ENCODE measurements around the gene TSPAN6. TPM values are rescaled to one million over a fixed set of nuclear protein-coding genes. Genes with fewer than 3 reads are reported as not detected.
A peak's percentile ranks its signal among the peaks of the same experiment; 100 is the strongest.

The TSPAN6 gene
- total RNA-seq, 1 experiment from 2014 or later: 47.4 TPM

- intact Hi-C loops (cut with micrococcal nuclease): no loop called here
- peak overlapping the region; percentile 39; the same call in 1 of the 2 replicates for H3K4me2 ChIP-seq (ENCODE audit: low read length)
- H3F3A ChIP-seq (ENCODE audit: low read length, unreplicated experiment): no peaks in the 10 kb centered on the region
- no peaks in the 10 kb centered on the region for H3K9me3 ChIP-seq (ENCODE audit: low read length)
- DNase-seq (peak; percentile 34), ATAC-seq (no peak)
- H2AFZ ChIP-seq (ENCODE audit: low read length): no peak overlapping the region
- POLR2A ChIA-PET (ENCODE audit: unreplicated experiment): no interaction called here
- H3K9ac ChIP-seq (ENCODE audit: low read length): no peak overlapping the region
- H3K27ac ChIP-seq (ENCODE audit: low read length): no peak overlapping the region
- H3K9me2 ChIP-seq (replicated peaks; ENCODE audit: low read length): no peaks in the 10 kb centered on the region
- H3K36me3 ChIP-seq (ENCODE audit: low read depth, low read length): no peaks in the 10 kb centered on the region
- H3K79me2 ChIP-seq (ENCODE audit: low read length): no peaks in the 10 kb centered on the region
- H4K20me1 ChIP-seq (ENCODE audit: low read length): no peaks in the 10 kb centered on the region
- BruUV-seq (replicated peaks): no TSS peak
- H3K27me3 ChIP-seq (ENCODE audit: low read length): no peaks in the 10 kb centered on the region
- H3K4me1 ChIP-seq (ENCODE audit: insufficient read depth, low read length): peaks cover 28% of the 10 kb centered on the region
- H3K4me3 ChIP-seq (ENCODE audit: low read length): no peak overlapping the region
- CTCF ChIA-PET: interaction anchor here (0.6 to 1.3 kb wide), 2 partner anchors 95 to 97 kb away, joined by 3 to 5 read pairs; no protein-coding TSS in a partner anchor
- TF ChIP-seq CTCF (conservative IDR thresholded peaks at IDR 0.05; ENCODE audit: low read depth, low read length): no peak
- no peak for TF ChIP-seq EZH2phosphoT487 (IDR thresholded peaks at IDR 0.05; ENCODE audit: borderline replicate concordance, low read length)
- TF ChIP-seq EZH2 (IDR thresholded peaks at IDR 0.05; ENCODE audit: low read length, unreplicated experiment): no peak
These were observed 36.9 kb upstream of the TSPAN6 start for GRCh38 chrX:100673397-100673953.

GRCh38 chrX:100672966-100673365, 36.4 kb upstream of the TSPAN6 start:
- H3K9ac ChIP-seq (ENCODE audit: low read length): no peak overlapping the region
- ATAC-seq (no peak), DNase-seq (no peak)
- no peaks in the 10 kb centered on the region for H3K79me2 ChIP-seq (ENCODE audit: low read length)
- no TSS peak for BruUV-seq (replicated peaks)
- H2AFZ ChIP-seq (ENCODE audit: low read length): no peak overlapping the region
- no peaks in the 10 kb centered on the region for H3K9me3 ChIP-seq (ENCODE audit: low read length)
- no peaks in the 10 kb centered on the region for H3K9me2 ChIP-seq (replicated peaks; ENCODE audit: low read length)
- H3K4me3 ChIP-seq (ENCODE audit: low read length): no peak overlapping the region
- H3K27me3 ChIP-seq (ENCODE audit: low read length): no peaks in the 10 kb centered on the region
- peak overlapping the region; percentile 39; the same call in 1 of the 2 replicates for H3K4me2 ChIP-seq (ENCODE audit: low read length)
- H3F3A ChIP-seq (ENCODE audit: low read length, unreplicated experiment): no peaks in the 10 kb centered on the region
- ChIA-PET POLR2A (ENCODE audit: unreplicated experiment) (no interaction called here), CTCF (interaction anchor here (0.6 to 1.3 kb wide), 2 partner anchors 96 to 97 kb away, joined by 3 to 5 read pairs; no protein-coding TSS in a partner anchor)
- H3K36me3 ChIP-seq (ENCODE audit: low read depth, low read length): no peaks in the 10 kb centered on the region
- TF ChIP-seq EZH2phosphoT487 (IDR thresholded peaks at IDR 0.05; ENCODE audit: borderline replicate concordance, low read length) (no peak), CTCF (conservative IDR thresholded peaks at IDR 0.05; ENCODE audit: low read depth, low read length) (no peak), EZH2 (IDR thresholded peaks at IDR 0.05; ENCODE audit: low read length, unreplicated experiment) (no peak)
- no peak overlapping the region for H3K27ac ChIP-seq (ENCODE audit: low read length)
- intact Hi-C loops (cut with micrococcal nuclease): no loop called here
- no peaks in the 10 kb centered on the region for H4K20me1 ChIP-seq (ENCODE audit: low read length)
- H3K4me1 ChIP-seq (ENCODE audit: insufficient read depth, low read length): peaks cover 28% of the 10 kb centered on the region

- TF ChIP-seq EZH2phosphoT487 (IDR thresholded peaks at IDR 0.05; ENCODE audit: borderline replicate concordance, low read length) (no peak), CTCF (conservative IDR thresholded peaks at IDR 0.05; ENCODE audit: low read depth, low read length) (no peak), EZH2 (IDR thresholded peaks at IDR 0.05; ENCODE audit: low read length, unreplicated experiment) (no peak)
- no peak overlapping the region for H3K4me3 ChIP-seq (ENCODE audit: low read length)
- BruUV-seq (replicated peaks): no TSS peak
- intact Hi-C loops (cut with micrococcal nuclease): loop anchor here (2.0 kb wide), 1 partner anchor 27 kb away; the partner anchor contains the start of gene TSPAN6
- ATAC-seq (no peak), DNase-seq (no peak)
- no peak overlapping the region for H3K4me2 ChIP-seq (ENCODE audit: low read length)
- H3K36me3 ChIP-seq (ENCODE audit: low read depth, low read length): no peaks in the 10 kb centered on the region
- H3K9me2 ChIP-seq (replicated peaks; ENCODE audit: low read length): no peaks in the 10 kb centered on the region
- H3K9ac ChIP-seq (ENCODE audit: low read length): no peak overlapping the region
- H4K20me1 ChIP-seq (ENCODE audit: low read length): no peaks in the 10 kb centered on the region
- no peaks in the 10 kb centered on the region for H3F3A ChIP-seq (ENCODE audit: low read length, unreplicated experiment)
- H3K27me3 ChIP-seq (ENCODE audit: low read length): no peaks in the 10 kb centered on the region
- ChIA-PET POLR2A (ENCODE audit: unreplicated experiment) (no interaction called here), CTCF (interaction anchor here (0.7 kb wide), 1 partner anchor 16 kb away, joined by 3 read pairs; no protein-coding TSS in a partner anchor)
- no peaks in the 10 kb centered on the region for H3K9me3 ChIP-seq (ENCODE audit: low read length)
- H3K27ac ChIP-seq (ENCODE audit: low read length): no peak overlapping the region
- H3K79me2 ChIP-seq (ENCODE audit: low read length): no peaks in the 10 kb centered on the region
- H3K4me1 ChIP-seq (ENCODE audit: insufficient read depth, low read length): peaks cover 19% of the 10 kb centered on the region
- H2AFZ ChIP-seq (ENCODE audit: low read length): no peak overlapping the region
These were observed 27.0 kb upstream of the TSPAN6 start for GRCh38 chrX:100663642-100664041.

Measured in PC-3 (cell line).